ENCODE results near the gene LRRN4.
A peak's percentile ranks its signal among the peaks of the same experiment; 100 is the strongest.

Gene LRRN4

GRCh38 chr20:6060213-6060612 lies 6.4 kb upstream of the LRRN4 start:
- DNase-seq (ENCODE audit: low spot score) = no peak

DNA sequence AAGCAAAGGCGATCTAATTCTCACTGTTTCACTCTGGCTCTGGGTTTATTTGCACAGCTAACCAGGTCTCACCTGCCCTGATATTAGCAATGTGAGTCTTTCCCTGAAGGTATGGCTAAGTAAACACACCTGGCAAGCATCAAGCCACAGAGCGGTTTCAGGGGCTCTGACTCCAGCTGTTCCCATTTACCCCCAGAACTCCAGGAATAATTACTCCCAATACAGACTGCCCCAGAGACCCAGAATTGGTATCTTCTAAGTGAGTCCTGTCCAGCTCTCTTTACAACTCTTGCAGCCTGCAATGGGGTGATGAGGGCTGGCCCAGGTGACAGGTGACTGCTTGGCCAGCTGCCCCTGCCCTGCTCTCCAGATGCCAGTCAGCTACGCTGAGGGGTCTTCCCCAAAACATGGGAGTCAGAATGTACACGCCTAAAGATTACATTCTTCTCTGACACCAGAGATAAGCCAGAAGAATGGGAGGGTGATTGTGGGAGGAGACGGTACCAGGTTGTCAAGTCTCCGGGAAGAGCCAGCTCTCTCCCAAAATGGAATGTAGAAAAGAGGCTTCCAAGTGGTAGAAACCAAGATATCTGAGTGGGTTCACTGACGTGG lies 4.9 kb upstream of the LRRN4 start:
- no peak for DNase-seq (ENCODE audit: low spot score)

GRCh38 chr20:6057691-6058090 lies 3.8 kb upstream of the LRRN4 start:
- DNase-seq (ENCODE audit: low spot score) = no peak

- no peak for DNase-seq (ENCODE audit: low spot score)
Measured at GRCh38 chr20:6057139-6057538, 3.3 kb upstream of the LRRN4 start.

DNA sequence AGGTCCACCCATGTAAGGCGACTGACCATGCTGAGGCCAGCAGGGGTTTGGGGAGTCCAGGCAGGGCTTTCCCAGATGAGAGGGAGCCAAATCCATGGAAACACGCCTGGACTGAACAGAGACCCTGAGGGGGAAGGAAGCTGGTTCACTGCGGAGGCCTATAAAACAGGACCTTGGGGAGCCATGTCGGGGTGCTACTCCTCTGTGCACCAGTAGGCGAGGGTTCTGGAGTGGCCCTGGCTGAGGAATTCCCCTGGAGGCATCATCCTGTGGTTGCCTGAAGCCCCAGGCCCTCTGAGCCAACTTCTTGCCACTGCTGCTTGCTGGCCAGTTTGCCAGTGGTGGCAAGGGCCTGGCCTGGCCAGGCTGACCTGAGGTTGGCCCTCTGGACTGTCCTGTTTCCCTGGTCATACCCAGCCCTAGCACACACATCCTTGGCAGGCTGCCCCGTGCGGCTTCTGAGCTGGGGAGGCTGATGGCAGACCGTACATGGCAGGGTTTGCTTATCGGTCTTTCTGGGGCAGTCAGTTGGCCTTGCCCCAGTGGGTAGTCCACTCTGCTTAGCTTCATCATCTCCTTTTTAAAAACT lies 2.2 kb upstream of the LRRN4 start:
- no peak for DNase-seq (ENCODE audit: low spot score)

DNA sequence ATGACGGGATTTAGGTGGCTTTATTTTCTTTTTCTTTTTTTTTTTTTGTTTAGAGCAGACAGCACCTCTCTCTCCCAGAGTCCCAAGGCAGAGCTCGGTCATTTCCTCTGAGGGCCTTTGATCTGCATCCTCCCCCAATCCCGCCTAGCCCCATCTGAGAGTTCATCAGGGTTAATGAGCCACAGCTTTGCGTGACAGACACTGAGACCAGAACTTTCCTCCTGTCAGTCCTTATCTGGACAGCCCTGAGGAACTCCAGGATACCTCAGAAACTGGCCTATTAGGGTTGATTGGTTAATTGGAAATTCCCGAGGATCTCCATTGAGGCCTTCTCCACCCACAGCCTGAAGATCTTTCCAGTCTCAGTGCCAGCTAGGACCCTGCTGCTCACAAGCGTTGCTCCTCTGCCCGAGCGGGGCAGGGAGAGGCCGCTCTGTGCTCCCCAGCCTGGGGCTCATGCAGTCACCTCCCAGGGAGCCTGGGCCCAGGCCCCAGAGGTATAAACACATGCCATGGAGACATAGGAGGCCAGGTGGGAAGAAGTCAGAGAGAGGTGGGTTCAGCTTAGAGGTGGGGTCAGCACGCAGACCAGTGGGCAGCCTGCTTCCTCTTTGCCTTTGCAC lies 1.4 kb upstream of the LRRN4 start:
- peak; percentile 92 for DNase-seq (ENCODE audit: low spot score)

DNA sequence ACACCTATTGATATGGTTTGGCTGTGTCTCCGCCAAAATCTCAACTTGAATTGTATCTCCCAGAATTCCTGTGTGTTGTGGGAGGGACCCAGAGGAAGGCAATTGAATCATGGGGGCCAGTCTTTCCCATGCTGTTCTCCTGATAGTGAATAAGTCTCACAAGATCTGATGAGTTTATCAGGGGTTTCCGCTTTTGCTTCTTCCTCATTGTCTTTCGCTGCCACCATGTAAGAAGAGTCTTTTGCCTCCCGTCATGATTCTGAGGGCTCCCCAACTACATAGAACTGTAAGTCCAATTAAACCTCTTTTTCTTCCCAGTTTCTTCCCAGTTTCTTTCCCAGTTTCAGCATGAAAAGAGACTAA lies 810 bp upstream of the LRRN4 start:
- DNase-seq (ENCODE audit: low spot score) = peak; percentile 54

GRCh38 chr20:6053064-6053775 lies 640 bp downstream of the LRRN4 start:
- no peak for DNase-seq (ENCODE audit: low spot score)

GRCh38 chr20:6051505-6051904 lies 2.4 kb downstream of the LRRN4 start:
- no peak for DNase-seq (ENCODE audit: low spot score)

DNA sequence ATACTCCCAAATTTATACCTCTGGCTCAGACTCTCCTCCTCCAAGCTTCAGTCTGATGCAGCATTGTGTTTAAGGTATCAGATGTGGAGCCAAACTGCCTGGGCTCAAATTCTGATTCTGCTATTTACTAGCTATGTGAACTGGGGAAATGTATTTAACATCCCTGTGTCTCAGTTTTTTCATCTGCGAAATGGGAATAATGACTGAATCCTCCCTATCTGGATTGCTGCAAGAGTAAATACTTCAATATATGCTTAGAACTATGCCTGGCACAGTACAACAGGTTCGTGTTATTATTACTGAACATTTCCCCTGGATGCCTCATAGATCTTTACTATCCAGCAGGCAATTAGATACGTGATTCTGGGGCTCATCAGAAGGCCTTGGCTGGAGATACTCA lies 5.5 kb downstream of the LRRN4 start:
- no peak for DNase-seq (ENCODE audit: low spot score)

DNA sequence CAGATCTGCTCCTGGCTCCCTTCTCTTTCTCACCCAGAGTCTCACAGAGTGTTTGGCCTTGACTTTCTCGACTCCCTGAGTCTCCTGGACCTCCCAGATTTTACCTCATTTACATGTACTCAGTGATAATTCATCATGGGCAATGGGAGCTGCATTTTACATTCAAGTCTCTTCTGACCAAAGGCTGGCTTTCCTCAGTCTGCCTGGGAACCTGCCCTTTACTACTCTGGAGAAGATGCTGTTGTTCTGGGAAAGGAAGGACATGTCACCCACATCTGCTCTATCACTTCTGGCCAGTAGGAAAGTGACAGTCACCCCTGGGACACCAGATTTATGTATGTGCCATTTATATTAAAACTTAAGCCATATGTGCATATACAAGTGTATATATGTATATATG lies 7.4 kb downstream of the LRRN4 start:
- no peak for DNase-seq (ENCODE audit: low spot score)

- no peak for DNase-seq (ENCODE audit: low spot score)
Measured at GRCh38 chr20:6045566-6045965, 8.3 kb downstream of the LRRN4 start.

- no peak for DNase-seq (ENCODE audit: low spot score)
Measured at GRCh38 chr20:6044115-6044514, 9.7 kb downstream of the LRRN4 start.

- DNase-seq (ENCODE audit: low spot score) = no peak
Measured at GRCh38 chr20:6041808-6042265, 12.0 kb downstream of the LRRN4 start.

DNA sequence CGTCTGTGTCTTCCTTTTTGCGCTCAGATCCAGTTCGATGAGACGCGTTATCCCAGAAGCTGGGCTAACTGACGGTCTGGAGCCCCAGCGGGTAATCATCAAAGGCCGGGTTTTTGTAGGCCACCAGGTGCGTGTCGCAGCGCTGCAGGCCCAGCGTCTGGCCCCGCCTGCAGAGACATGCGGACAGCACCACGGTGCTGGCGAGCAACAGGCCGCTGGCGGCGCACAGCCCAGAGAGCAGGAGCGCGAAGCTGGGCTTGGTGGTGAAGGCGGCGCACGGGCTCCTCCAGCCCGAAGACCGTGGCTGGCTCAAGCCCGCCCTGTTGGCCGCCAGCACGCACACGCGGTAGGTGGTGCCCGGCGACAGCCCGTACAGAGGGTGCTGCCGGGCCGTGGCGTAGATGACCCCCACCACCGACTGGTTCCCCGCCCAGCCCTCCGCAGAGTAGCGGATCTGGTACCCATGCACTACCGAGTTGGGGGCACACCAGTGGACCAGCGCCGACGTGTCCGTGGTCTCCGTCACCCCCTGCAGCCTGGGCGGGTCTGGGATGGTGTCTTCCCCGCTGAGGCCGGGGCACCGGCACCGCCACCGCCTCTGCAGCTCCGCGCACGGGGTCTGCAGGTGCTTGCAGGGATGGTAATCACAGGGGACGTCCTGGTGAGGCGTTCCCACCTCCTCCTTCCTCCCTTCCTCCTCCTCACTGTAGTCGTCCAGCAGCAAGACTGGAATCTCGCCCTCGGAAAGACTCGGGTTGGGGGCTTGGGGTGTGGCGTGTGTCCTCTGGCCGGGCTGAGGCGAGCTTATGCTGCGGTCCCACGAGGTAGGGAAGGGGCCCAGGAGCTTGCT lies 12.7 kb downstream of the LRRN4 start:
- DNase-seq (ENCODE audit: low spot score) = no peak

GRCh38 chr20:6040540-6040939 lies 13.3 kb downstream of the LRRN4 start:
- no peak for DNase-seq (ENCODE audit: low spot score)

DNA sequence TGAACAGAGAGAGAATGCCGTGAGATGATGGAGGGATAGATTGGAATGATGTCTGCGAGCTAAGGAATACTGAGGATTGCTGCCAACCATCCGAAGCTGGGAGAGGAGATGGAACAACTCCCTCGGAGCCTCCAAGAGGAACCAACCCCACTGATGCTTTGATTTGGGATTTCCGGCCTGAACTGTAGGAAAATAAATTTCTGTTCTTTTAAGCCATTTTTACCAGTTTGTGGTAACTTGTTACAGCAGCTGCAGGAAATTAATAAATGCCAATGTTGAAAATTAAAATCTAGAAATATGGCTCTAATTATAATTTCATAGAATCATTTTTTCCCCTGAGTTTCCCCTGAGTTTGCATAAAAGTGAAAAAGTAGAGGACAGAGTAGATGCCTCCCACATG lies 14.1 kb downstream of the LRRN4 start:
- DNase-seq (ENCODE audit: low spot score) = no peak

DNA sequence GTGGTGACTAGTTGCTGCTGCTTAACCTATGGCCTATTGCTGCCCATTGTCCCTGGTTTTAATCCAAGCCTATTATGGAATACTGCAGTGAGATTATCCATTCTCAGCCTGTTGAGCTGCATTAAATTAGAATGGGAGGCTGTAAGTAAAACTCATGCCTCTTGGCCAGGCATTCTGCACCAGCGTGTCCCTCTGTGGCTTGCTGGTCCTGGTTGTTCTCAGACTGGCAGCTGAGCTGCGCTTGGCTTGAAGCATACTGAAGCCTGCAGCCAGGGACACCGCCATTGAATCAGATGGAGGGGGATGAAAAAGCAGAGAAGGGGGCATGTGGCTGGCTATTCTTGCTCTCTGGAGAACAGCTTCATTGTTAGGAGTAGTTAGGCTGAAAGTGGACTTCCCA lies 15.6 kb downstream of the LRRN4 start:
- peak; percentile 17 for DNase-seq (ENCODE audit: low spot score)

- DNase-seq (ENCODE audit: low spot score) = no peak
Measured at GRCh38 chr20:6037082-6037481, 16.8 kb downstream of the LRRN4 start.

DNA sequence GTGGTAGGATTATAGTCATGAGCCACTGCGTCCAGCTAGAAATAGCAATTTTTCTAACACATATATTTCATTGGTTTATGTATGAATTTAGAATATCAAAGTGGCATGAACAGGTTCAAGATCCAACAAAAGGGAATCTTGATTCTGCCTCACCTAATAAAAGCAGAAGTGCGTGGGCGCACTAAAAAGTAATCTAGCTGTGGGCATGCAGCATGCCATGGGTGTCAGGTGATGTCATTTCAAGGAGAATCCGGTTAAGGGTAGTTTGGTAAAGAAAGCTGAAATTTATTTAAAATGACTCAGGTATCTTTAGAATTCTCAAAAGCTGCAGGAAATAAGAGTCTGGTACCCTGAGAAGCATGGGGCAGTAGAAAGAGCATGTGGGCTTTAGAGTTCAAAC lies 17.6 kb downstream of the LRRN4 start:
- DNase-seq (ENCODE audit: low spot score) = no peak

DNA sequence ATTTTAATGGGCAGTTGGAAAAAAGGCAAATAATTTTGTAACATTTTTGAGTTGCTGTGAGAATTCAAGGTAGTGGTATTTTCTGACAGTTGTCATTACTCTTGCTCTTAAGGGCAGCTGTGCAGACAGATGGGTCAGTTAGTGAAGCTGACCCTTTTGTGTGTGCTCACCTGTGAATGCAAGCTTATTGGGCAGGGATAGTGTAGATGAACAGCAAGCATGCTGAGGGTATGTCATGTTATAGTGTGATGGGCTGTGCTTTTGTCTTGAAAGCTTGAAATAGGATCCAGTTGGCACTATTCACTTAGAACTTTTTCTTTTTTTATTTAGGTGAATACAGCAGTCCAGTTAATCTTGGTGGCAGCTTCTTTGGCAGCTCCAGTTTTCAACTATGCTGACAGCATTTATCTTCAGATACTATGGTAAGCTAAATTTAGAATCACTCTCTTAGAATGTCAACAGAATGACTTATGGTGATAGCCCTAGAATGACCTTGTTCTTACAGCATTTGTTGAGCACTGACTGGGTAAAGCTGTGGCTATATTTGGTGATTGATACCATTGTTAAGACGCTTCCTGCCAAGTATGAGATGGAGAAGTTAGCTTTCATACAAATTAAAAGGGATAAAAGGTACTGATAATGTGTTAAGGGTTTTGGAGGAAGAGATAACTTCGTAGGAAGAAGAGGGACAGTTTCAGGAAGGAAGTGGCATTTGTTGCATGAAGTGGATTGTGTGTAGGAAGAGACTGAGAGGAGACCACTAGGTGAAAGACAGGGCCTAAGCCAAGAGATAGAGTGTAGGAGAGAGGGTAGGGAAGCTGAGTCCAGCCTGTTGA lies 19.5 kb downstream of the LRRN4 start:
- DNase-seq (ENCODE audit: low spot score) = no peak
